Keratinocyte (primary cell): Measurements from ENCODE around the gene TAGLN3. TPM values are rescaled to one million over a fixed set of nuclear protein-coding genes. Genes with fewer than 3 reads are reported as not detected.

ENCODE experiments used
- DNase-seq: peaks from one replicate; pipeline ENCODE4 v3.0.0-alpha.2; 2011; ENCODE audit warnings: low read depth, missing footprints, low spot score
- FAIRE-seq: peaks from 2 replicates; lab custom pipeline; 2011; peaks lifted over from hg19 to GRCh38; lab: Jason Lieb, UNC
- H2AFZ ChIP-seq: 2 replicates; pipeline ENCODE4 v1.6.0; 2012; ENCODE audit warnings: low read length, control low read depth, inconsistent platforms; ENCODE audit not compliant: control insufficient read depth
- H3K27ac ChIP-seq: 2 replicates; pipeline ENCODE4 v1.5.1; 2011; ENCODE audit warnings: low read length; ENCODE audit not compliant: control insufficient read depth, insufficient read depth
- H3K27me3 ChIP-seq: 3 replicates; pipeline ENCODE4 v1.6.0; 2011; ENCODE audit warnings: low read length; ENCODE audit not compliant: control insufficient read depth, insufficient read depth; ENCODE audit errors: extremely low read depth
- H3K36me3 ChIP-seq, 2 experiments: 2 replicates in 1 of 2; 3 replicates in 1 of 2; pipeline ENCODE4 v1.5.1; 2011; ENCODE audit warnings: low read length in 2 of 2, mild to moderate bottlenecking in 1 of 2; ENCODE audit not compliant: control insufficient read depth in 2 of 2, insufficient read depth in 2 of 2; ENCODE audit errors: extremely low read depth in 1 of 2
- H3K4me1 ChIP-seq: 3 replicates; pipeline ENCODE4 v1.5.1; 2011; ENCODE audit warnings: low read length; ENCODE audit not compliant: control insufficient read depth, insufficient read depth; ENCODE audit errors: extremely low read depth
- H3K4me2 ChIP-seq: 3 replicates; pipeline ENCODE4 v1.6.0; 2011; ENCODE audit warnings: low read depth, low read length; ENCODE audit not compliant: control insufficient read depth, insufficient read depth; ENCODE audit errors: extremely low read depth
- H3K4me3 ChIP-seq, 3 experiments: fragments of 200-600 bp in 1 of 3; sonication (generic) in 1 of 3; 2 replicates in 2 of 3; 3 replicates in 1 of 3; pipeline ENCODE4 v1.5.1; 2011 to 2016; ENCODE audit warnings: low read length in 3 of 3, mild to moderate bottlenecking in 3 of 3, control low read depth in 2 of 3, inconsistent platforms in 1 of 3, low read depth in 1 of 3, mixed read lengths in 1 of 3, mixed run types in 1 of 3, moderate library complexity in 1 of 3; ENCODE audit not compliant: control insufficient read depth in 2 of 3, insufficient read depth in 2 of 3; ENCODE audit errors: extremely low read depth in 1 of 3
- H3K79me2 ChIP-seq: 2 replicates; pipeline ENCODE4 v1.6.0; 2012; ENCODE audit warnings: low read length; ENCODE audit not compliant: control insufficient read depth, insufficient read depth
- H3K9ac ChIP-seq: 3 replicates; pipeline ENCODE4 v1.6.0; 2011; ENCODE audit warnings: low read length; ENCODE audit not compliant: control insufficient read depth, insufficient read depth; ENCODE audit errors: extremely low read depth
- H3K9me1 ChIP-seq: 3 replicates; pipeline ENCODE4 v1.6.0; 2011; ENCODE audit warnings: low read length; ENCODE audit not compliant: control insufficient read depth, insufficient read depth; ENCODE audit errors: extremely low read depth
- H3K9me3 ChIP-seq: 2 replicates; pipeline ENCODE4 v1.5.1; 2012; ENCODE audit warnings: low read depth, low read length; ENCODE audit not compliant: control insufficient read depth
- H4K20me1 ChIP-seq: 3 replicates; pipeline ENCODE4 v1.6.0; 2011; ENCODE audit warnings: low read length; ENCODE audit not compliant: control insufficient read depth, insufficient read depth; ENCODE audit errors: extremely low read depth
- EZH2 ChIP-seq: IDR thresholded peaks from one replicate; pipeline ENCODE4 v1.6.1; 2012; ENCODE audit warnings: inconsistent platforms, mild to moderate bottlenecking, low read length, moderate library complexity
- dilution Hi-C: fragments of 300-500 bp; cut with MboI; formaldehyde crosslinking; loops from one replicate; pipeline ENCODE4 v1.7.0; 2020; ENCODE audit warnings: low sequenced_read_pairs; ENCODE audit not compliant: extremely low pct_ligation_motif_present
- polyA plus RNA-seq, 5 experiments: library from polyadenylated mRNA; depleted of rRNA in 3 of 5; stranded (reverse) in 3 of 5; stranded (forward) in 1 of 5; unstranded in 1 of 5; fragments of >200 nt; gene quantifications; 1 replicate in 1 of 5; 2 replicates in 3 of 5; 3 replicates in 1 of 5; pipeline versions ENCODE4 v1.2.1 to v1.2.3, GENCODE V29; 2011 to 2012; ENCODE audit warnings: missing spikeins in 2 of 5, low read depth in 1 of 5, low replicate concordance in 1 of 5
- TF ChIP-seq, protein P1 (sequence below), 3 experiments: IDR thresholded peaks in 1 of 3; conservative IDR thresholded peaks in 1 of 3; optimal IDR thresholded peaks in 1 of 3; 2 replicates in 2 of 3; 3 replicates in 1 of 3; pipeline versions ENCODE3 to v1.5.1; 2011; ENCODE audit warnings: low read length in 3 of 3, mild to moderate bottlenecking in 3 of 3, moderate library complexity in 2 of 3, control low read depth in 1 of 3, inconsistent platforms in 1 of 3; ENCODE audit not compliant: insufficient read depth in 2 of 3; ENCODE audit errors: extremely low read depth in 1 of 3

Gene TAGLN3
- polyA plus RNA-seq, 1 donor (not counting 4 experiments of a cell fraction or from before 2014, with no cell fraction given) = 8.9 TPM

DNA sequence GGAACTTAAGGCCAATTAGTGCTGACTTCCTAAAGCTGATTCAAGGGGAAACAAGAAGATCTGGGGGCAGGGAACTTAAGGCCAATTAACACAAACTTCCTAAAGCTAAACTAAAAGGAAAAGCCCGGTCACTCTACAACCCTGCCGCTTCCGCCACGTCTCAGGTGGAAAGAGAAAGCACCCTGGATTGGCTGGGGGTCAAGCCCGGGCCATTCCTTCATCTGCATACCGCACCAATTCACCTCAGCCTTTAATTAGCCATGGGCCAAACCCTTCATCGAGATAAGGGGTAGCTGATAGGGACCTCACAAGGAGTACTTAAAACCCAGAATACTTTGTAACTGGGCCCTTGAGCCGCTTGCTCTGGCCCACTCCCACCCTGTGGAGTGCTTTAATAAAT is 50.2 kb downstream of the TAGLN3 start:
- Histone ChIP-seq H3K4me3 (no peak overlapping the region), H3K4me2 (no peak overlapping the region), H3K4me1 (peaks cover 4% of the 10 kb centered on the region), H3K9me1 (no peaks in the 10 kb centered on the region), H3K9me3 (no peaks in the 10 kb centered on the region), H3K9ac (no peak overlapping the region), H3K36me3 (no peaks in the 10 kb centered on the region), H3K79me2 (no peaks in the 10 kb centered on the region), H3K27me3 (no peaks in the 10 kb centered on the region), H2AFZ (no peak overlapping the region), H3K27ac (no peak overlapping the region), H4K20me1 (no peaks in the 10 kb centered on the region)
- dilution Hi-C loops = no loop called here
- DNase-seq (no peak), FAIRE-seq (no peak)
- TF ChIP-seq, protein P1, sequence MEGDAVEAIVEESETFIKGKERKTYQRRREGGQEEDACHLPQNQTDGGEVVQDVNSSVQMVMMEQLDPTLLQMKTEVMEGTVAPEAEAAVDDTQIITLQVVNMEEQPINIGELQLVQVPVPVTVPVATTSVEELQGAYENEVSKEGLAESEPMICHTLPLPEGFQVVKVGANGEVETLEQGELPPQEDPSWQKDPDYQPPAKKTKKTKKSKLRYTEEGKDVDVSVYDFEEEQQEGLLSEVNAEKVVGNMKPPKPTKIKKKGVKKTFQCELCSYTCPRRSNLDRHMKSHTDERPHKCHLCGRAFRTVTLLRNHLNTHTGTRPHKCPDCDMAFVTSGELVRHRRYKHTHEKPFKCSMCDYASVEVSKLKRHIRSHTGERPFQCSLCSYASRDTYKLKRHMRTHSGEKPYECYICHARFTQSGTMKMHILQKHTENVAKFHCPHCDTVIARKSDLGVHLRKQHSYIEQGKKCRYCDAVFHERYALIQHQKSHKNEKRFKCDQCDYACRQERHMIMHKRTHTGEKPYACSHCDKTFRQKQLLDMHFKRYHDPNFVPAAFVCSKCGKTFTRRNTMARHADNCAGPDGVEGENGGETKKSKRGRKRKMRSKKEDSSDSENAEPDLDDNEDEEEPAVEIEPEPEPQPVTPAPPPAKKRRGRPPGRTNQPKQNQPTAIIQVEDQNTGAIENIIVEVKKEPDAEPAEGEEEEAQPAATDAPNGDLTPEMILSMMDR (optimal IDR thresholded peaks at IDR 0.05 in 1 of 3, IDR thresholded peaks at IDR 0.05 in 1 of 3, conservative IDR thresholded peaks at IDR 0.05 in 1 of 3; ENCODE audit: extremely low read depth in 1 of 3, insufficient read depth in 2 of 3, low read length in 3 of 3) = no peak
- no peak for TF ChIP-seq EZH2

DNA sequence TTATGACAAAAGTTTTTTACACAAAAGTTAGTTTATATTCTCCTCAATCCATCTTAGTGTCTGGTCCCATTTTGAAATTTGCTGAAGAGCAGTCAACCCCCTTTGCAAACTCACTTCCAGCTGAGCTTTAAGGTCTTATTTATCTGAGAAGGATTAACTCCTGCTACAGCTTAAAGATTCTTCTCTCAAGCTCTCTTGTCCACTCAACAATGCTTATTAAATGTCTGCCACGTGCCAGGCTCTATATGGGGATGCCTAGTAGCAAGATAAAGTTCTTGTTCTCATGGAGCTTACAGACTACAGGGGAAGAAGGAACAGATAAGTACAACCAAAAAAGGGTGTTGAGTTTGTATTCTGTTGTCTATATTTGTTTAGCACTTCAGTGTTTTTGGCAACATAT is 54.5 kb downstream of the TAGLN3 start:
- TF ChIP-seq, protein P1 (optimal IDR thresholded peaks at IDR 0.05 in 1 of 3, IDR thresholded peaks at IDR 0.05 in 1 of 3, conservative IDR thresholded peaks at IDR 0.05 in 1 of 3; ENCODE audit: extremely low read depth in 1 of 3, insufficient read depth in 2 of 3, low read length in 3 of 3) = no peak
- no peak for TF ChIP-seq EZH2
- no peak for DNase-seq
- Histone ChIP-seq H2AFZ (no peak overlapping the region), H3K36me3 (no peaks in the 10 kb centered on the region), H3K9ac (no peak overlapping the region), H3K9me1 (no peaks in the 10 kb centered on the region), H3K4me1 (peaks cover 2% of the 10 kb centered on the region), H3K4me3 (no peak overlapping the region), H4K20me1 (no peaks in the 10 kb centered on the region), H3K27me3 (no peaks in the 10 kb centered on the region), H3K79me2 (no peaks in the 10 kb centered on the region), H3K9me3 (no peaks in the 10 kb centered on the region), H3K4me2 (no peak overlapping the region), H3K27ac (no peak overlapping the region)
- FAIRE-seq = no peak
- dilution Hi-C loops = no loop called here
